B cell (primary cell): ENCODE data around the gene KAT2A. TPM values are rescaled to one million over a fixed set of nuclear protein-coding genes. Genes with fewer than 3 reads are reported as not detected.
"Not testable (repeated sequence)": the region's sequence is repeated elsewhere in the genome, so short reads cannot be mapped to it uniquely, and the experiment has no call there.

ENCODE experiments used
- ATAC-seq: fragments of 200-7000 bp; cut with Tn5 transposase; one replicate; pipeline ENCODE4 v1.10.0; 2021; ENCODE audit warnings: low read depth, mild to moderate bottlenecking, moderate number of reproducible peaks, moderate library complexity
- CTCF ChIA-PET: fragments of 350-600 bp; sonication (Branson Sonifier 250); formaldehyde crosslinking; loops from one replicate; lab custom pipeline; 2021; ENCODE audit warnings: antibody characterized with exemption, inconsistent platforms; lab: Charles Lee
- POLR2A ChIA-PET: fragments of 350-600 bp; sonication (Branson Sonifier 250); formaldehyde crosslinking; loops from one replicate; lab custom pipeline; 2021; ENCODE audit warnings: antibody characterized with exemption; lab: Charles Lee
- DNase-seq: peaks from one replicate; pipeline ENCODE4 v3.0.0; 2013
- H2AFZ ChIP-seq: 2 replicates; pipeline ENCODE4 v1.6.1; 2012; ENCODE audit warnings: mild to moderate bottlenecking, low read depth, low read length; ENCODE audit not compliant: insufficient read depth, poor library complexity, severe bottlenecking
- H3K27ac ChIP-seq, 2 donors: 1 replicate in 1 of 2; 2 replicates in 1 of 2; pipeline ENCODE4 v1.5.1; 2012 to 2013; ENCODE audit warnings: low read length in 2 of 2, mild to moderate bottlenecking in 2 of 2, moderate library complexity in 1 of 2
- H3K27me3 ChIP-seq, 4 experiments: fragments of 200-600 bp in 1 of 4; sonication (generic) in 1 of 4; replicated peaks in 1 of 4; 1 replicate in 2 of 4; 2 replicates in 2 of 4; pipeline versions ENCODE4 v1.6.1 to v1.7.0; 2013 to 2016; ENCODE audit warnings: low read length in 3 of 4, mild to moderate bottlenecking in 2 of 4, mixed read lengths in 1 of 4, moderate library complexity in 1 of 4; ENCODE audit not compliant: insufficient read depth in 4 of 4, control insufficient read depth in 3 of 4; ENCODE audit errors: control extremely low read depth in 1 of 4
- H3K36me3 ChIP-seq, 2 experiments: replicated peaks in 1 of 2; 1 replicate in 1 of 2; 2 replicates in 1 of 2; pipeline versions ENCODE4 v1.6.1 to v1.7.1; 2013; ENCODE audit warnings: low read length in 1 of 2; ENCODE audit not compliant: insufficient read depth in 2 of 2, control insufficient read depth in 1 of 2; ENCODE audit errors: control extremely low read depth in 1 of 2, extremely low read depth in 1 of 2
- H3K4me1 ChIP-seq, 2 donors: fragments of 200-600 bp in 1 of 2; sonication (generic) in 1 of 2; 1 replicate in 1 of 2; 2 replicates in 1 of 2; pipeline versions ENCODE4 v1.5.1 to v1.6.1; 2013 to 2017; ENCODE audit warnings: low read length in 2 of 2; ENCODE audit not compliant: control insufficient read depth in 2 of 2, insufficient read depth in 2 of 2
- H3K4me2 ChIP-seq: replicated peaks from 2 replicates; pipeline ENCODE3; 2012; ENCODE audit warnings: mild to moderate bottlenecking, low read depth, low read length; ENCODE audit not compliant: poor library complexity, severe bottlenecking
- H3K4me3 ChIP-seq, 5 experiments: fragments of 200-600 bp in 1 of 5; sonication (generic) in 1 of 5; 1 replicate in 3 of 5; 2 replicates in 2 of 5; pipeline versions ENCODE4 v1.5.1 to v1.7.0; 2011 to 2016; ENCODE audit warnings: low read length in 4 of 5, mild to moderate bottlenecking in 4 of 5, low read depth in 2 of 5, control low read depth in 1 of 5, moderate library complexity in 1 of 5; ENCODE audit not compliant: insufficient read depth in 1 of 5; ENCODE audit errors: control extremely low read depth in 1 of 5, extremely low read depth in 1 of 5
- H3K79me2 ChIP-seq: fragments of 200-600 bp; sonication (generic); one replicate; pipeline ENCODE4 v1.6.0; 2016; ENCODE audit warnings: low read length; ENCODE audit not compliant: control insufficient read depth, insufficient read depth
- H3K9ac ChIP-seq: fragments of 200-600 bp; sonication (generic); 2 replicates; pipeline ENCODE4 v1.6.1; 2017; ENCODE audit warnings: mild to moderate bottlenecking, low read length, moderate library complexity
- H3K9me3 ChIP-seq, 3 donors: one replicate each; pipeline versions ENCODE4 v1.6.1 to v1.7.1; 2013; ENCODE audit warnings: low read length in 2 of 3; ENCODE audit not compliant: control insufficient read depth in 2 of 3, insufficient read depth in 1 of 3; ENCODE audit errors: control extremely low read depth in 1 of 3
- H4K20me1 ChIP-seq: 2 replicates; pipeline ENCODE4 v1.6.0; 2012; ENCODE audit warnings: mild to moderate bottlenecking, low read length; ENCODE audit not compliant: insufficient read depth, control insufficient read depth, poor library complexity, severe bottlenecking
- H3K27ac Mint-ChIP-seq: one replicate; pipeline ENCODE4 v1.8.0; 2021; ENCODE audit warnings: mixed read lengths
- H3K27me3 Mint-ChIP-seq: one replicate; pipeline ENCODE4 v1.8.0; 2021; ENCODE audit warnings: mixed read lengths
- H3K4me1 Mint-ChIP-seq: one replicate; pipeline ENCODE4 v1.8.0; 2021; ENCODE audit warnings: mixed read lengths
- H3K4me3 Mint-ChIP-seq: one replicate; pipeline ENCODE4 v1.8.0; 2021; ENCODE audit warnings: mixed read lengths
- H3K9me3 Mint-ChIP-seq: one replicate; pipeline ENCODE4 v1.8.0; 2022; ENCODE audit warnings: mixed read lengths; ENCODE audit not compliant: insufficient read depth
- EZH2 ChIP-seq: IDR thresholded peaks from 2 replicates; pipeline ENCODE4 v1.6.1; 2012; ENCODE audit warnings: borderline replicate concordance, low read depth, mild to moderate bottlenecking, moderate library complexity, low read length; ENCODE audit not compliant: insufficient read depth, poor library complexity, severe bottlenecking
- WGBS: methylation state at CpG from one replicate; pipeline ENCODE4 v1.1.5; 2013; ENCODE audit warnings: missing lambda C conversion rate; ENCODE audit not compliant: insufficient coverage; 5-methylcytosine and 5-hydroxymethylcytosine counted together
- intact Hi-C: fragments of 100-400 bp; cut with micrococcal nuclease; formaldehyde crosslinking; loops from one replicate; pipeline ENCODE4 v1.10.0; 2022
- polyA plus RNA-seq: library from polyadenylated mRNA; depleted of rRNA; stranded (reverse); fragments of >200 nt; gene quantifications from 2 replicates; pipeline ENCODE4 v1.2.3, GENCODE V29; 2012
- total RNA-seq, 2 donors: library from RNA; stranded (reverse); fragments of 120-200 nt in 1 of 2; gene quantifications; 1 replicate in 1 of 2; 2 replicates in 1 of 2; pipeline versions ENCODE4 v1.2.3 to v1.2.4, GENCODE V29; 2013 to 2022

KAT2A gene
- total and polyA plus RNA-seq, 2 donors (not counting 1 experiment from before 2014, with no cell fraction given), result 66.3 to 155 TPM

- Histone ChIP-seq H3K36me3 (peaks cover 6 to 42% of the 10 kb centered on the region in 2 experiments), H2AFZ (no peak overlapping the region), H3K9ac (no peak overlapping the region), H3K27me3 (no peaks in the 10 kb centered on the region), H3K4me1 (peaks cover 0 to 4% of the 10 kb centered on the region in 2 donors), H3K79me2 (peaks cover 100% of the 10 kb centered on the region), H3K4me2 (no peak overlapping the region), H3K9me3 (no peaks in the 10 kb centered on the region), H3K4me3 (no peak overlapping the region), H4K20me1 (peaks cover 83% of the 10 kb centered on the region), H3K27ac (no peak overlapping the region)
- no peaks in the 10 kb centered on the region for H3K27me3 Mint-ChIP-seq
- CTCF ChIA-PET, result no interaction called here
- H3K4me3 Mint-ChIP-seq, result no peak overlapping the region
- H3K27ac Mint-ChIP-seq, result no peak overlapping the region
- no peak for TF ChIP-seq EZH2
- no peaks in the 10 kb centered on the region for H3K9me3 Mint-ChIP-seq
- ATAC-seq, result no peak
- intact Hi-C loops, result no loop called here
- peaks cover 33% of the 10 kb centered on the region for H3K4me1 Mint-ChIP-seq
- no peak for DNase-seq
- 97% methylated on average over 10 of the region's 13 CpGs for WGBS
- POLR2A ChIA-PET, result interaction anchor here (0.7 kb wide), 1 partner anchor 283 kb away, joined by 4 read pairs; no protein-coding TSS in a partner anchor
Measured at GRCh38 chr17:42146911-42147607, 25.9 kb upstream of the KAT2A start.

DNA sequence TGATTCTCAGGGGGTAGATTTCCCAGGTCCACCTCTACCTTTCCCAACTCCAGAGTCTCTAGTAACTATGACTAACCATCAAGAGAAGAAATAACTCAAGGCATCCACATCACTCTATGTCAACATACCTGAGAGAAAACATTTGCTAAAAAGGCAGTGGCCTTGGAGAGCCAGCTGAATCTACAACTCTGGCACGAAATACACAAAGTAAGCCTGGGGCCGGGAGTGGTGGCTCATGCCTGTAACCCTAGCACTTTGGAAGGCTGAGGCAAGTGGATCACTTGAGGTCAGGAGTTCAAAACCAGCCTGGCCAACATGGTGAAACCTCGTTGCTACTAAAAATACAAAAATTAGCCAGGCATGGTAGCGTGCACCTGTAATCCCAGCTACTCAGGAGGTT lies 22.0 kb upstream of the KAT2A start:
- H3K27me3 ChIP-seq, H3K4me2 ChIP-seq, intact Hi-C loops, H3K4me3 Mint-ChIP-seq, H3K27ac ChIP-seq, H3K4me1 ChIP-seq, POLR2A ChIA-PET, H2AFZ ChIP-seq, H3K4me3 ChIP-seq, H3K9me3 Mint-ChIP-seq, ATAC-seq, H3K27ac Mint-ChIP-seq, DNase-seq, H3K9ac ChIP-seq, H3K27me3 Mint-ChIP-seq, H3K9me3 ChIP-seq: not testable (repeated sequence)
- peaks cover 100% of the 10 kb centered on the region for H3K79me2 ChIP-seq
- WGBS, result 95% methylated on average over 4 of the region's 4 CpGs
- peaks cover 35% of the 10 kb centered on the region for H3K4me1 Mint-ChIP-seq
- H3K36me3 ChIP-seq, result peaks cover 5 to 50% of the 10 kb centered on the region in 2 experiments
- H4K20me1 ChIP-seq, result peaks cover 84% of the 10 kb centered on the region
- CTCF ChIA-PET, result interaction anchor here (1.2 to 1.4 kb wide), 2 partner anchors 9 to 25 kb away, joined by 3 to 5 read pairs; no protein-coding TSS in a partner anchor
